IMR-90 (cell line): ENCODE results near the gene TBXAS1. TPM values are rescaled to one million over a fixed set of nuclear protein-coding genes. Genes with fewer than 3 reads are reported as not detected.

Experiments
- ATAC-seq: fragments of 200-7000 bp; cut with Tn5 transposase; 2 replicates; pipeline ENCODE4 v1.9.1; 2020; ENCODE audit warnings: low read depth, mild to moderate bottlenecking, moderate library complexity
- BruUV-seq: library from RNA; stranded (reverse); fragments of 400-500 nt; replicated peaks from 2 replicates; lab custom pipeline; 2021; lab: Mats Ljungman, UMichigan
- CTCF ChIA-PET: fragments of 300-600 bp; formaldehyde crosslinking; extraction: SDS; loops from one replicate; lab custom pipeline; 2021; ENCODE audit warnings: antibody characterized with exemption; lab: Yijun Ruan, JAX
- POLR2A ChIA-PET: fragments of 300-600 bp; sonication (Branson Sonifier 250); formaldehyde crosslinking; loops from one replicate; lab custom pipeline; 2022; ENCODE audit warnings: antibody characterized with exemption; ENCODE audit not compliant: unreplicated experiment; lab: Charles Lee
- DNase-seq: peaks from one replicate; pipeline ENCODE4 v3.0.0; 2013
- H2AFZ ChIP-seq: replicated peaks from 2 replicates; pipeline ENCODE3; 2013; ENCODE audit warnings: low read length, mild to moderate bottlenecking; ENCODE audit not compliant: poor library complexity
- H2AK5ac ChIP-seq: 2 replicates; pipeline ENCODE4 v1.6.1; 2013; ENCODE audit warnings: low read depth, low read length, inconsistent platforms
- H2AK9ac ChIP-seq: replicated peaks from 2 replicates; pipeline ENCODE3; 2013; ENCODE audit warnings: mild to moderate bottlenecking, low read depth, low read length, moderate library complexity; ENCODE audit not compliant: poor library complexity
- H2BK120ac ChIP-seq: 2 replicates; pipeline ENCODE4 v1.6.1; 2013; ENCODE audit warnings: low read depth, low read length, inconsistent platforms
- H2BK15ac ChIP-seq: 3 replicates; pipeline ENCODE4 v1.6.1; 2013; ENCODE audit warnings: low read depth, low read length, inconsistent platforms
- H2BK20ac ChIP-seq: 2 replicates; pipeline ENCODE4 v1.6.1; 2013; ENCODE audit warnings: low read depth, mild to moderate bottlenecking, inconsistent platforms, low read length, moderate library complexity
- H2BK5ac ChIP-seq: 2 replicates; pipeline ENCODE4 v1.6.1; 2013; ENCODE audit warnings: mild to moderate bottlenecking, low read depth, low read length, inconsistent platforms; ENCODE audit not compliant: poor library complexity, severe bottlenecking
- H3K14ac ChIP-seq: replicated peaks from 2 replicates; pipeline ENCODE4 v1.6.1; 2013; ENCODE audit warnings: low read depth, low read length, inconsistent platforms
- H3K18ac ChIP-seq: 2 replicates; pipeline ENCODE4 v1.6.1; 2013; ENCODE audit warnings: low read depth, low read length, control low read depth
- H3K23ac ChIP-seq: 2 replicates; pipeline ENCODE4 v1.6.1; 2013; ENCODE audit warnings: low read depth, low read length, inconsistent platforms
- H3K27ac ChIP-seq: 2 replicates; pipeline ENCODE4 v1.5.1; 2013; ENCODE audit warnings: mild to moderate bottlenecking, control low read depth, low read length; ENCODE audit not compliant: insufficient read depth
- H3K27me3 ChIP-seq: 2 replicates; pipeline ENCODE4 v1.6.1; 2013; ENCODE audit warnings: low read length; ENCODE audit not compliant: control insufficient read depth, insufficient read depth
- H3K36me3 ChIP-seq: 2 replicates; pipeline ENCODE4 v1.6.1; 2013; ENCODE audit warnings: low read length, mixed read lengths; ENCODE audit not compliant: control insufficient read depth, insufficient read depth
- H3K4ac ChIP-seq: 2 replicates; pipeline ENCODE4 v1.6.1; 2013; ENCODE audit warnings: low read depth, low read length, inconsistent platforms
- H3K4me1 ChIP-seq: 2 replicates; pipeline ENCODE4 v1.6.1; 2013; ENCODE audit warnings: low read length, mixed read lengths; ENCODE audit not compliant: control insufficient read depth, insufficient read depth
- H3K4me2 ChIP-seq: 2 replicates; pipeline ENCODE4 v1.6.1; 2013; ENCODE audit warnings: low read depth, mild to moderate bottlenecking, control low read depth, low read length, moderate library complexity
- H3K4me3 ChIP-seq: 2 replicates; pipeline ENCODE4 v1.5.1; 2013; ENCODE audit warnings: low read depth, mild to moderate bottlenecking, control low read depth, low read length, moderate library complexity; ENCODE audit not compliant: insufficient read depth
- H3K56ac ChIP-seq: 2 replicates; pipeline ENCODE4 v1.6.1; 2013; ENCODE audit warnings: low read length, inconsistent platforms; ENCODE audit not compliant: insufficient read depth; ENCODE audit errors: extremely low read depth
- H3K79me1 ChIP-seq, 2 experiments: 2 replicates each; pipeline ENCODE4 v1.6.1; 2013; ENCODE audit warnings: low read length in 2 of 2, inconsistent platforms in 1 of 2, low read depth in 1 of 2
- H3K9ac ChIP-seq: 2 replicates; pipeline ENCODE4 v1.6.1; 2013; ENCODE audit warnings: low read depth, low read length, control low read depth
- H3K9me1 ChIP-seq: 2 replicates; pipeline ENCODE4 v1.6.1; 2013; ENCODE audit warnings: low read length, inconsistent platforms; ENCODE audit not compliant: insufficient read depth
- H3K9me3 ChIP-seq: 2 replicates; pipeline ENCODE4 v1.6.1; 2013; ENCODE audit warnings: low read length; ENCODE audit not compliant: control insufficient read depth, insufficient read depth
- H4K20me1 ChIP-seq: 2 replicates; pipeline ENCODE4 v1.6.1; 2013; ENCODE audit warnings: low read length, inconsistent platforms; ENCODE audit not compliant: insufficient read depth
- H4K5ac ChIP-seq: 2 replicates; pipeline ENCODE4 v1.6.1; 2013; ENCODE audit warnings: mild to moderate bottlenecking, low read depth, low read length, control low read depth
- H4K8ac ChIP-seq, 2 experiments: 2 replicates each; pipeline ENCODE4 v1.6.1; 2013; ENCODE audit warnings: low read depth in 2 of 2, low read length in 2 of 2, control low read depth in 1 of 2, inconsistent platforms in 1 of 2
- H4K91ac ChIP-seq: 2 replicates; pipeline ENCODE4 v1.6.1; 2013; ENCODE audit warnings: low read depth, low read length, inconsistent platforms; ENCODE audit not compliant: insufficient read depth
- BHLHE40 ChIP-seq: fragments of 150-350 bp; IDR thresholded peaks from 2 replicates; pipeline ENCODE4 v1.6.1; 2016; ENCODE audit warnings: mild to moderate bottlenecking, low read depth, low read length
- CTCF ChIP-seq: conservative IDR thresholded peaks from 2 replicates; pipeline ENCODE4 v1.5.1; 2012; ENCODE audit warnings: mild to moderate bottlenecking, low read depth, low read length, improper control_type of control experiment
- FOS ChIP-seq: fragments of 150-350 bp; IDR thresholded peaks from 2 replicates; pipeline ENCODE4 v1.6.1; 2016; ENCODE audit warnings: low read depth, low read length
- MAZ ChIP-seq: IDR thresholded peaks from 2 replicates; pipeline ENCODE4 v1.6.1; 2012; ENCODE audit warnings: low read depth, mild to moderate bottlenecking, low read length, improper control_type of control experiment, moderate library complexity, borderline replicate concordance
- MXI1 ChIP-seq: IDR thresholded peaks from 2 replicates; pipeline ENCODE4 v1.6.1; 2012; ENCODE audit warnings: low read depth, mild to moderate bottlenecking, low read length, moderate library complexity, borderline replicate concordance
- NFE2L2 ChIP-seq: fragments of 150-350 bp; IDR thresholded peaks from 2 replicates; pipeline ENCODE4 v1.6.1; 2016; ENCODE audit warnings: low read depth, mild to moderate bottlenecking, low read length
- POLR2A ChIP-seq: IDR thresholded peaks from 2 replicates; pipeline ENCODE4 v1.6.1; 2012; ENCODE audit warnings: mild to moderate bottlenecking, low read depth, low read length
- RCOR1 ChIP-seq: IDR thresholded peaks from 2 replicates; pipeline ENCODE4 v1.6.1; 2012; ENCODE audit warnings: mild to moderate bottlenecking, low read length, improper control_type of control experiment; ENCODE audit not compliant: insufficient replicate concordance
- RFX5 ChIP-seq: IDR thresholded peaks from 2 replicates; pipeline ENCODE4 v1.8.0; 2012; ENCODE audit warnings: low read depth, mild to moderate bottlenecking, low read length, moderate library complexity
- SMC3 ChIP-seq: fragments of 150-350 bp; IDR thresholded peaks from 2 replicates; pipeline ENCODE4 v1.6.1; 2016; ENCODE audit warnings: low read depth, mild to moderate bottlenecking, antibody characterized with exemption, low read length, moderate library complexity
- USF2 ChIP-seq: fragments of 150-350 bp; IDR thresholded peaks from 2 replicates; pipeline ENCODE4 v1.6.1; 2017; ENCODE audit warnings: mild to moderate bottlenecking, antibody characterized with exemption, low read length, low read depth
- WGBS, 2 experiments: methylation state at CpG; one replicate each; pipeline versions ENCODE4 v1.1.5 to v1.1.7; 2013; ENCODE audit warnings: missing lambda C conversion rate in 2 of 2; ENCODE audit not compliant: insufficient read length in 1 of 2; ENCODE audit errors: extremely low coverage in 2 of 2; 5-methylcytosine and 5-hydroxymethylcytosine counted together
- dilution Hi-C: fragments of 300-500 bp; cut with HindIII; formaldehyde crosslinking; loops from one replicate; pipeline ENCODE4 v1.14.3; 2018; ENCODE audit warnings: low sequenced_read_pairs; ENCODE audit not compliant: unreplicated experiment
- in situ Hi-C: fragments of 300-500 bp; cut with MboI; formaldehyde crosslinking; loops from 3 replicates; pipeline ENCODE4 v1.14.3; 2019; ENCODE audit warnings: low sequenced_read_pairs, inconsistent platforms, mixed read lengths
- intact Hi-C: fragments of 100-400 bp; cut with micrococcal nuclease; formaldehyde crosslinking; loops from 2 replicates; pipeline ENCODE4 v1.10.0; 2022
- polyA plus RNA-seq, 3 experiments: library from polyadenylated mRNA; depleted of rRNA; stranded (reverse); fragments of >200 nt; gene quantifications; 2 replicates each; pipeline ENCODE4 v1.2.3, GENCODE V29; 2012; ENCODE audit warnings: low replicate concordance in 1 of 3
- total RNA-seq: library from RNA; depleted of rRNA; stranded (reverse); fragments of >200 nt; gene quantifications from 2 replicates; pipeline ENCODE4 v1.2.3, GENCODE V29; 2012

TBXAS1 gene
- total and polyA plus RNA-seq, 2 of the 4 experiments (the other 2 are of a cell fraction): 5.9 to 10.8 TPM

- H2AK5ac ChIP-seq: no peak overlapping the region
- in situ Hi-C loops (no loop called here), dilution Hi-C loops (no loop called here), intact Hi-C loops (no loop called here)
- peaks cover 4% of the 10 kb centered on the region for H3K36me3 ChIP-seq
- no peak overlapping the region for H2BK15ac ChIP-seq
- no peak overlapping the region for H3K23ac ChIP-seq
- no peaks in the 10 kb centered on the region for H3K9me3 ChIP-seq
- no peak overlapping the region for H3K14ac ChIP-seq
- H3K9ac ChIP-seq: no peak overlapping the region
- WGBS, 2 experiments: 67% methylated on average over 1 of the region's 4 CpGs; no CpG with 5 or more reads in 1 of the 2 experiments
- no peak overlapping the region for H2BK5ac ChIP-seq
- no peaks in the 10 kb centered on the region; the same call in 1 of the 2 replicates for H3K9me1 ChIP-seq
- H3K4me3 ChIP-seq: no peak overlapping the region
- H3K18ac ChIP-seq: no peak overlapping the region
- no peak overlapping the region for H3K56ac ChIP-seq
- H3K4ac ChIP-seq: no peak overlapping the region
- no peaks in the 10 kb centered on the region for H3K4me1 ChIP-seq
- no peak overlapping the region for H2BK120ac ChIP-seq
- DNase-seq (no peak), ATAC-seq (no peak)
- no peak overlapping the region for H2BK20ac ChIP-seq
- no TSS peak for BruUV-seq
- no peaks in the 10 kb centered on the region for H3K79me1 ChIP-seq
- no peak overlapping the region for H3K27ac ChIP-seq
- H4K91ac ChIP-seq: no peak overlapping the region
- ChIA-PET CTCF (no interaction called here), POLR2A (interaction anchor here (0.6 kb wide), 1 partner anchor 12 kb away, joined by 6 read pairs; no protein-coding TSS in a partner anchor)
- H2AFZ ChIP-seq: no peak overlapping the region
- H4K20me1 ChIP-seq: no peaks in the 10 kb centered on the region
- H4K8ac ChIP-seq: no peak overlapping the region
- H3K4me2 ChIP-seq: no peak overlapping the region
- H2AK9ac ChIP-seq: no peak overlapping the region
- TF ChIP-seq RCOR1 (no peak), CTCF (no peak), NFE2L2 (no peak), BHLHE40 (no peak), USF2 (no peak), POLR2A (no peak), FOS (no peak), RFX5 (no peak), MAZ (no peak), SMC3 (no peak), MXI1 (no peak)
- no peak overlapping the region for H4K5ac ChIP-seq
- H3K27me3 ChIP-seq: peaks cover 4% of the 10 kb centered on the region
Measured at GRCh38 chr7:139965942-139966628, 137.0 kb downstream of the TBXAS1 start.
